Mesenchymal stem cell (in vitro differentiated cells and primary cell): Measurements from ENCODE around the gene ARHGEF17.
A peak's percentile ranks its signal among the peaks of the same experiment; 100 is the strongest.

Source experiments
- DNase-seq: peaks from one replicate; pipeline ENCODE4 v3.0.0-alpha.2; 2013
- H2AFZ ChIP-seq: one replicate; pipeline ENCODE4 v1.6.1; 2013; ENCODE audit warnings: low read depth, mild to moderate bottlenecking, control low read depth, inconsistent platforms, low read length, moderate library complexity
- H2AK5ac ChIP-seq: 2 replicates; pipeline ENCODE4 v1.6.1; 2013; ENCODE audit warnings: low read length, moderate library complexity, mild to moderate bottlenecking, inconsistent platforms; ENCODE audit not compliant: severe bottlenecking
- H2BK120ac ChIP-seq: one replicate; pipeline ENCODE4 v1.6.1; 2013; ENCODE audit warnings: low read depth, mild to moderate bottlenecking, inconsistent platforms, low read length, moderate library complexity
- H2BK12ac ChIP-seq, 2 experiments: one replicate each; pipeline ENCODE4 v1.6.1; 2013; ENCODE audit warnings: inconsistent platforms in 2 of 2, low read length in 2 of 2, mild to moderate bottlenecking in 2 of 2, moderate library complexity in 2 of 2, control low read depth in 1 of 2
- H2BK15ac ChIP-seq: one replicate; pipeline ENCODE4 v1.6.1; 2013; ENCODE audit warnings: mild to moderate bottlenecking, low read depth, inconsistent platforms; ENCODE audit not compliant: poor library complexity, severe bottlenecking
- H2BK5ac ChIP-seq: 2 replicates; pipeline ENCODE4 v1.6.1; 2013; ENCODE audit warnings: low read depth, mild to moderate bottlenecking, low read length, control low read depth, inconsistent platforms; ENCODE audit not compliant: poor library complexity, severe bottlenecking
- H3K14ac ChIP-seq, 2 experiments: one replicate each; pipeline ENCODE4 v1.6.1; 2013; ENCODE audit warnings: inconsistent platforms in 2 of 2, low read length in 2 of 2, control low read depth in 1 of 2, mild to moderate bottlenecking in 1 of 2, moderate library complexity in 1 of 2
- H3K18ac ChIP-seq, 2 experiments: one replicate each; pipeline ENCODE4 v1.6.1; 2013; ENCODE audit warnings: inconsistent platforms in 2 of 2, low read length in 2 of 2, control low read depth in 1 of 2, low read depth in 1 of 2, mild to moderate bottlenecking in 1 of 2
- H3K23ac ChIP-seq, 2 experiments: one replicate each; pipeline ENCODE4 v1.6.1; 2013; ENCODE audit warnings: inconsistent platforms in 2 of 2, low read length in 2 of 2, mild to moderate bottlenecking in 2 of 2, moderate library complexity in 2 of 2, control low read depth in 1 of 2
- H3K27ac ChIP-seq: 2 replicates; pipeline ENCODE4 v1.5.1; 2013; ENCODE audit warnings: mild to moderate bottlenecking, moderate library complexity, low read length, control low read depth, inconsistent platforms; ENCODE audit not compliant: poor library complexity, severe bottlenecking
- H3K27me3 ChIP-seq, 2 experiments: 2 replicates each; pipeline versions ENCODE4 v1.6.1 to v1.7.0; 2013; ENCODE audit warnings: low read length in 2 of 2, mild to moderate bottlenecking in 2 of 2, moderate library complexity in 2 of 2, control low read depth in 1 of 2, inconsistent platforms in 1 of 2; ENCODE audit not compliant: control insufficient read depth in 1 of 2, insufficient read depth in 1 of 2
- H3K36me3 ChIP-seq, 2 experiments: 2 replicates each; pipeline versions ENCODE4 v1.6.1 to v1.7.0; 2013; ENCODE audit warnings: low read length in 2 of 2, control low read depth in 1 of 2, inconsistent platforms in 1 of 2, low read depth in 1 of 2, mild to moderate bottlenecking in 1 of 2; ENCODE audit not compliant: insufficient read depth in 2 of 2, control insufficient read depth in 1 of 2
- H3K4ac ChIP-seq, 2 experiments: one replicate each; pipeline ENCODE4 v1.6.1; 2013; ENCODE audit warnings: inconsistent platforms in 2 of 2, low read length in 2 of 2, mild to moderate bottlenecking in 2 of 2, moderate library complexity in 2 of 2, control low read depth in 1 of 2, low read depth in 1 of 2
- H3K4me1 ChIP-seq: 2 replicates; pipeline ENCODE4 v1.6.1; 2013; ENCODE audit warnings: low read depth, low read length, control low read depth; ENCODE audit not compliant: control insufficient read depth, insufficient read depth
- H3K4me2 ChIP-seq: 2 replicates; pipeline ENCODE4 v1.6.1; 2013; ENCODE audit warnings: low read length, mild to moderate bottlenecking, inconsistent platforms; ENCODE audit not compliant: poor library complexity, severe bottlenecking
- H3K4me3 ChIP-seq, 2 experiments: 2 replicates each; pipeline versions ENCODE4 v1.5.1 to v1.7.0; 2013; ENCODE audit warnings: low read length in 2 of 2, mild to moderate bottlenecking in 2 of 2, control low read depth in 1 of 2, low read depth in 1 of 2; ENCODE audit not compliant: insufficient read depth in 1 of 2
- H3K79me1 ChIP-seq: replicated peaks from 2 replicates; pipeline ENCODE4 v1.6.1; 2013; ENCODE audit warnings: mild to moderate bottlenecking, control low read depth, low read length, inconsistent platforms; ENCODE audit not compliant: poor library complexity, severe bottlenecking
- H3K9ac ChIP-seq: 2 replicates; pipeline ENCODE4 v1.7.0; 2013; ENCODE audit warnings: mild to moderate bottlenecking, low read length, moderate library complexity
- H3K9me3 ChIP-seq: 2 replicates; pipeline ENCODE4 v1.7.0; 2013; ENCODE audit warnings: mild to moderate bottlenecking, low read length; ENCODE audit not compliant: control insufficient read depth
- H4K8ac ChIP-seq: one replicate; pipeline ENCODE4 v1.6.1; 2013; ENCODE audit warnings: inconsistent platforms, mild to moderate bottlenecking, low read length, moderate library complexity
- H4K91ac ChIP-seq: one replicate; pipeline ENCODE4 v1.6.1; 2013; ENCODE audit warnings: mild to moderate bottlenecking, low read length, inconsistent platforms
- WGBS: methylation state at CpG from one replicate; pipeline ENCODE4 v1.1.7; 2013; ENCODE audit warnings: mixed read lengths; 5-methylcytosine and 5-hydroxymethylcytosine counted together

Gene ARHGEF17

GRCh38 chr11:73389916-73390315, 81.8 kb downstream of the ARHGEF17 start:
- Histone ChIP-seq H2BK15ac (no peak overlapping the region), H3K9ac (no peak overlapping the region), H2AK5ac (peak overlapping the region; percentile 24), H3K23ac (no peak overlapping the region), H2BK120ac (no peak overlapping the region), H3K4me1 (peaks cover 56% of the 10 kb centered on the region), H3K18ac (no peak overlapping the region), H2BK12ac (no peak overlapping the region), H3K4me3 (no peak overlapping the region), H3K4me2 (no peak overlapping the region), H3K27me3 (no peaks in the 10 kb centered on the region), H2AFZ (no peak overlapping the region), H4K8ac (no peak overlapping the region), H3K4ac (no peak overlapping the region), H2BK5ac (no peak overlapping the region), H3K27ac (no peak overlapping the region), H3K79me1 (peaks cover 38% of the 10 kb centered on the region), H3K14ac (no peak overlapping the region), H3K9me3 (no peaks in the 10 kb centered on the region), H4K91ac (no peak overlapping the region), H3K36me3 (peaks cover 0 to 25% of the 10 kb centered on the region in 2 experiments)
- DNase-seq, result no peak
- WGBS, result 95% methylated on average over 7 of the region's 7 CpGs

GRCh38 chr11:73390601-73391565, 82.8 kb downstream of the ARHGEF17 start:
- Histone ChIP-seq H4K8ac (no peak overlapping the region), H2BK5ac (no peak overlapping the region), H3K9ac (no peak overlapping the region), H3K27me3 (no peaks in the 10 kb centered on the region), H3K4me3 (no peak overlapping the region), H3K36me3 (peaks cover 0 to 33% of the 10 kb centered on the region in 2 experiments), H3K27ac (no peak overlapping the region), H2BK15ac (no peak overlapping the region), H3K4ac (no peak overlapping the region), H4K91ac (no peak overlapping the region), H2AFZ (no peak overlapping the region), H3K4me2 (no peak overlapping the region), H2AK5ac (peak overlapping the region; percentile 11), H3K4me1 (peaks cover 49% of the 10 kb centered on the region), H3K79me1 (peaks cover 36% of the 10 kb centered on the region), H3K9me3 (no peaks in the 10 kb centered on the region), H3K23ac (no peak overlapping the region), H2BK12ac (no peak overlapping the region), H3K14ac (no peak overlapping the region), H3K18ac (no peak overlapping the region), H2BK120ac (no peak overlapping the region)
- 97% methylated on average over 12 of the region's 12 CpGs for WGBS
- no peak for DNase-seq

- 93% methylated on average over 9 of the region's 10 CpGs for WGBS
- H3K79me1 ChIP-seq, result peaks cover 28% of the 10 kb centered on the region
- no peak overlapping the region for H3K4me3 ChIP-seq
- peaks cover 42% of the 10 kb centered on the region for H3K4me1 ChIP-seq
- H3K9me3 ChIP-seq, result no peaks in the 10 kb centered on the region
- H2BK120ac ChIP-seq, result no peak overlapping the region
- no peak overlapping the region for H3K9ac ChIP-seq
- no peak overlapping the region for H3K14ac ChIP-seq
- H3K27ac ChIP-seq, result no peak overlapping the region
- no peak overlapping the region for H2BK5ac ChIP-seq
- H2AK5ac ChIP-seq, result no peak overlapping the region
- no peak overlapping the region for H4K8ac ChIP-seq
- no peak overlapping the region for H4K91ac ChIP-seq
- no peaks in the 10 kb centered on the region for H3K27me3 ChIP-seq
- H3K4me2 ChIP-seq, result no peak overlapping the region
- no peak overlapping the region for H3K18ac ChIP-seq
- DNase-seq, result no peak
- no peak overlapping the region for H2BK15ac ChIP-seq
- H3K23ac ChIP-seq, result no peak overlapping the region
- H3K4ac ChIP-seq, result no peak overlapping the region
- H2BK12ac ChIP-seq, result no peak overlapping the region
- H3K36me3 ChIP-seq, result peaks cover 0 to 33% of the 10 kb centered on the region in 2 experiments
- H2AFZ ChIP-seq, result no peak overlapping the region
Observed at GRCh38 chr11:73391665-73392064, 83.6 kb downstream of the ARHGEF17 start.

GRCh38 chr11:73392108-73393010, 84.3 kb downstream of the ARHGEF17 start:
- H2AK5ac ChIP-seq, result no peak overlapping the region
- no peak overlapping the region for H3K9ac ChIP-seq
- H3K14ac ChIP-seq, result no peak overlapping the region
- no peak for DNase-seq
- H3K4me3 ChIP-seq, result no peak overlapping the region
- no peak overlapping the region for H2BK12ac ChIP-seq
- H3K4me2 ChIP-seq, result no peak overlapping the region
- WGBS, result 96% methylated on average over 31 of the region's 31 CpGs
- no peak overlapping the region for H3K27ac ChIP-seq
- H4K91ac ChIP-seq, result no peak overlapping the region
- no peaks in the 10 kb centered on the region for H3K9me3 ChIP-seq
- H4K8ac ChIP-seq, result no peak overlapping the region
- H3K4me1 ChIP-seq, result peaks cover 38% of the 10 kb centered on the region
- H3K79me1 ChIP-seq, result peaks cover 24% of the 10 kb centered on the region
- H2BK5ac ChIP-seq, result no peak overlapping the region
- no peaks in the 10 kb centered on the region for H3K27me3 ChIP-seq
- no peak overlapping the region for H3K4ac ChIP-seq
- H3K18ac ChIP-seq, result no peak overlapping the region
- no peak overlapping the region for H2BK15ac ChIP-seq
- H3K23ac ChIP-seq, result no peak overlapping the region
- no peak overlapping the region for H2BK120ac ChIP-seq
- peaks cover 0 to 36% of the 10 kb centered on the region in 2 experiments for H3K36me3 ChIP-seq
- H2AFZ ChIP-seq, result no peak overlapping the region
